Measurements from ENCODE around the gene PRR7.

GRCh38 chr5:177448244-177448950 is 1.8 kb downstream of the PRR7 start:
- TF ChIP-seq CTCF (IDR thresholded peaks at IDR 0.05) (no peak), POLR2A (IDR thresholded peaks at IDR 0.05) (no peak), POLR2AphosphoS5 (IDR thresholded peaks at IDR 0.05) (no peak)
